Stimulated activated effector memory CD8-positive, alpha-beta T cell treated with anti-CD3 and anti-CD28 coated beads, Interleukin-12 subunit alpha, Interleukin-12 subunit beta, amount 100 ng/mL, for 72 hours (primary cell): ENCODE measurements around the gene ADARB1.
A peak's percentile ranks its signal among the peaks of the same experiment; 100 is the strongest.

Source experiments
- ATAC-seq: fragments of 150-1000 bp; cut with Tn5 transposase; 2 replicates; pipeline ENCODE4 v1.10.0; 2021
- DNase-seq, 2 donors: peaks; one replicate each; pipeline ENCODE4 v3.0.0; 2021 to 2022; ENCODE audit warnings: low spot score in 2 of 2
- H3K27ac Mint-ChIP-seq: one replicate; pipeline ENCODE4 v1.8.0; 2022; ENCODE audit warnings: mild to moderate bottlenecking, mixed read lengths
- H3K36me3 Mint-ChIP-seq: one replicate; pipeline ENCODE4 v1.8.0; 2022; ENCODE audit warnings: mild to moderate bottlenecking, mixed read lengths
- H3K4me1 Mint-ChIP-seq: one replicate; pipeline ENCODE4 v1.8.0; 2022; ENCODE audit warnings: mixed read lengths
- H3K4me3 Mint-ChIP-seq: one replicate; pipeline ENCODE4 v1.8.0; 2022; ENCODE audit warnings: mild to moderate bottlenecking, mixed read lengths
- H3K9me3 Mint-ChIP-seq: one replicate; pipeline ENCODE4 v1.8.0; 2022; ENCODE audit warnings: mixed read lengths

Gene ADARB1

GRCh38 chr21:45154511-45155508 is 80.4 kb downstream of the ADARB1 start:
- H3K27ac Mint-ChIP-seq = no peak overlapping the region
- H3K36me3 Mint-ChIP-seq = no peaks in the 10 kb centered on the region
- no peak overlapping the region for H3K4me3 Mint-ChIP-seq
- H3K4me1 Mint-ChIP-seq = peaks cover 30% of the 10 kb centered on the region
- DNase-seq (no peak), ATAC-seq (peak; percentile 48)
- no peaks in the 10 kb centered on the region for H3K9me3 Mint-ChIP-seq

DNA sequence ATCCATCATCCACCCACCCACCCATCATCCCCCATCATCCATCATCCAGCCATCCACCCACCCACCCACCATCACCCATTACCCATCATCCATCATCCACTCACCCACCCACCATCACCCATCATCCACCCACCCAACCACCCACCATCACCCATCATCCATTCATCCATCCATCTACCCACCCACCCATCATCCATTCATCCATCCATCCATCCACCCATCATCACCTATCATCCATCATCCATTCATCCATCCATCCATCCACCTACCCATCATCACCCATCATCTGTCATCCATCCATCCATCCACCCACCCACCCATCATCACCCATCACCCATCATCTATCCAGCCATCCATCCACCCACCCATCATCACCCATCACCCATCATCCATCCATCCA is 81.5 kb downstream of the ADARB1 start:
- Mint-ChIP-seq H3K27ac (no peak overlapping the region), H3K4me1 (peaks cover 30% of the 10 kb centered on the region), H3K36me3 (no peaks in the 10 kb centered on the region), H3K9me3 (no peaks in the 10 kb centered on the region), H3K4me3 (no peak overlapping the region)
- no peak for DNase-seq
- no peak for ATAC-seq

DNA sequence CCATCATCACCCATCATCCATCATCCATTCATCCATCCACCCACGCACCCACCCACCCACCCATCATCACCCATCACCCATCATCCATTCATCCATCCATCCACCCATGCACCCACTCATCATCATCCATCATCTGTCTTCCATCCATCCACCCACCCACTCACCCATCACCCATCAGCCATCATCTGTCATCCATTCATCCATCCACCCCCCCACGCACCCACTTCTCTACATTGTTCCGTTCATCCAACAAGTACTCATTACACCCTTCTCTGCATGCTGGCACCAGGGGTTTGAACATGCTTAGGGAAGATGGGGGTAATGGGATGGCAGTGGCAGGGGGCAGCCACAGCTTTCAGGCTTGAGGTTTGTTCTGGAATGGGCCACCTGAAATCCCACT is 82.1 kb downstream of the ADARB1 start:
- ATAC-seq (no peak), DNase-seq (no peak)
- H3K4me3 Mint-ChIP-seq = no peak overlapping the region
- no peak overlapping the region for H3K27ac Mint-ChIP-seq
- H3K9me3 Mint-ChIP-seq = no peaks in the 10 kb centered on the region
- peaks cover 29% of the 10 kb centered on the region for H3K4me1 Mint-ChIP-seq
- no peaks in the 10 kb centered on the region for H3K36me3 Mint-ChIP-seq

DNA sequence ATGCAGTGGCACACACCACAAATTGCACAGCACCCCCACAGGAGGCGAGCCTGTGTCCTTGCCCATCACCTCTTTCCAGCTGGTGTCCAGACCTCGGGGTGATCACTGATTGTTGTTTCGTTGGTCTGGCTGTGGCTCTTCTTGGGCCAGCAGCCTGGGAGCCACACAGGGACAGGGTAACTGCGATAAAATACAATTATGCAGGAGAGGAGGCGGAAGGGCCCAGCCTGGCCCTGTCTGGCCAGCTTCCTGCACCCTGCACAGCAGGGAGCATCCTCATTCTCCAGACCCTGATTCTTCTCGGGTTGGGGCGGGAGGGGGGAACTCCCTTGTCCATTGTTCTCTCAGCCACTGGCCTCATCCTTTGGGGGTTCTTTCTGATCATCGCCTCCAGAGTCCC is 83.6 kb downstream of the ADARB1 start:
- Mint-ChIP-seq H3K4me1 (peaks cover 20% of the 10 kb centered on the region), H3K27ac (no peak overlapping the region), H3K36me3 (no peaks in the 10 kb centered on the region)

DNA sequence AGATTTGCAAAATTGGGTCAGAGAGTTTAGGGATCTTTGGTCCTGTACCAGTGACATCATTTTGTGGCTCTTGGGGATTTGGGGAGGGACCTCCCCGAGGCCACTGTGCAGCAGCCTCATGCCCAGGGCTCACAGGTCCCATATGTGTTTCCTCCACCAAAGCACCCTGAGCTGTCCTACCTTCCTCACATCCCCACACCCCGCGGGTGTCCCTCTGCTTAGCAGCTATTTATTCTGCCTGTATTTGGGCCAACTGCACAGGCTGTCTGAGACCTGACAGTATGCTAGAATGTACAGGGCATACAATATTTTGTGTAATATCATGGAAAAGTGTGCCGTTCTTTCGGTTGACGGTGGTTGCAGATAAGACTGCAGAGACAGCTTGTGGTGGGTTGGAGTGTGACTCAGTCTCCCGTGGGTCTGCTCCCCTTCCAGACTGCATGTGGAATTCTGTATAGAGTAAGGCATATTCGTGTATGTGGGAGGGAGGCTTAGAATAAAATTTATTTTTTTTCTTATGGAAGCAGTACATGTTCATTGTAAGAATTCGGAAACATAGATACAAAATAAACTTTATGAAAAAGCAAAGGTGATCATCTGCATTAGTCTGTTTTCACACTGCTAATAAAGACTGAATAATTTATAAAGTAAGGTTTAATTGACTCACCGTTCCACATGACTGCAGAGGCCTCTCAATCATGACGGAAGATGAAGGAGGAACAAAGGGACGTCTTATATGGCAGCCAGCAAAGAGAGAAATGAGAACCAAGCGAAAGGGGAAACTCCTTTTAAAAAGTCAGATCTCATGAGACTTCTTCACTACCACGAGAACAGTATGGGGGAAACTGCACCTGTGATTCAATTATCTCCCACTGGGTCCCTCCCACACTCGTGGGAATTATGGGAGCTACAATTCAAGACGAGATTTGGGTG is 84.4 kb downstream of the ADARB1 start:
- no peak overlapping the region for H3K4me3 Mint-ChIP-seq
- no peak for DNase-seq
- H3K27ac Mint-ChIP-seq = no peak overlapping the region
- no peaks in the 10 kb centered on the region for H3K36me3 Mint-ChIP-seq
- peaks cover 13% of the 10 kb centered on the region for H3K4me1 Mint-ChIP-seq
- no peak for ATAC-seq
- H3K9me3 Mint-ChIP-seq = no peaks in the 10 kb centered on the region

More for the DNA sequence above, 83.6 kb downstream of the ADARB1 start:
- ATAC-seq (no peak), DNase-seq (no peak)
- Mint-ChIP-seq H3K4me3 (no peak overlapping the region), H3K9me3 (no peaks in the 10 kb centered on the region)

DNA sequence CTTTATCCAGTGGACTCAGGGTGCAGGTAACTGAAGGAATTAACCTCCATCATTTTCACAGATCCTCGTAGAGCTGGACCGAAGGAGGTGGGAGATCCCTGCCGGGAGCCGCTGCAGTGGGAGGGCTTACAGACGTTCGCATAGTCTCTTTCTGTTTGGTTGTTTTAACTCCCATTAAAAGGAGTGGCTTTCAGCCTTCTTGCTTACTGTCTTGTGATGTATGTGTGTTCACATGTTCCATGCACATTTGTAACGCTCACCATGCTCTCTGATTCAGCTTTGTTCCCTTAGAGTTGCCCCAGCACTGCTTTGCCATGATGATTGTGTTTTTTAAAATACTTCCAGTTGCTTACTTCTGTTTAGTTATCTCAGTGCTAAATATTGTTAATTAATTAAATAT is 85.8 kb downstream of the ADARB1 start:
- Mint-ChIP-seq H3K36me3 (no peaks in the 10 kb centered on the region), H3K9me3 (no peaks in the 10 kb centered on the region), H3K27ac (no peak overlapping the region), H3K4me3 (no peak overlapping the region), H3K4me1 (peaks cover 5% of the 10 kb centered on the region)
- ATAC-seq (no peak), DNase-seq (no peak)

GRCh38 chr21:45161038-45161945 is 86.9 kb downstream of the ADARB1 start:
- no peak overlapping the region for H3K4me3 Mint-ChIP-seq
- ATAC-seq = no peak
- peak in 1 of 2 donors; percentile 30 for DNase-seq
- H3K4me1 Mint-ChIP-seq = peaks cover 4% of the 10 kb centered on the region
- H3K27ac Mint-ChIP-seq = no peak overlapping the region
- H3K9me3 Mint-ChIP-seq = no peaks in the 10 kb centered on the region
- H3K36me3 Mint-ChIP-seq = no peaks in the 10 kb centered on the region

DNA sequence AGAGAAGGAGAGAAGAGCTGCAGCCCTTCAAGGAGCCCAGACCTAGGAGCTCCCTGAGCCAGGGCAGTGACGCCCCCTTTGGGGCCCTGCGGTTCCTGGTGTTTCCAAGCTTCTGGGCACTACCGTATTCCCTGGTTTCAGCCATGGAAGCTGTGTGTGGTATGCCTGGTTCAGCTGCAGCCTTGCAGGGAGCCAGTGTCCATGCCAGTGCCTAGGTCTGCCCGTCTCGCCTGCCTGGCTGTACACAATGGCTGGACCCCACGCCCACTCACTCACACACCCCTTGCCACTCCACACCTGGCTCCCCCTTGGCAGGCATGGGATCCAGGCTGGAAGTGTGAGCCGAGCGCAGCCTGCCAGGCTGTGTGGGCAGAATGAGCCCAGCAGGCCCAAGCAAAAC is 87.7 kb downstream of the ADARB1 start:
- Mint-ChIP-seq H3K4me1 (peaks cover 4% of the 10 kb centered on the region), H3K27ac (no peak overlapping the region), H3K4me3 (no peak overlapping the region), H3K36me3 (no peaks in the 10 kb centered on the region), H3K9me3 (no peaks in the 10 kb centered on the region)
- DNase-seq (peak in 1 of 2 donors; percentile 32), ATAC-seq (no peak)

GRCh38 chr21:45162809-45163208 is 88.4 kb downstream of the ADARB1 start:
- peak in 1 of 2 donors; percentile 40 for DNase-seq

DNA sequence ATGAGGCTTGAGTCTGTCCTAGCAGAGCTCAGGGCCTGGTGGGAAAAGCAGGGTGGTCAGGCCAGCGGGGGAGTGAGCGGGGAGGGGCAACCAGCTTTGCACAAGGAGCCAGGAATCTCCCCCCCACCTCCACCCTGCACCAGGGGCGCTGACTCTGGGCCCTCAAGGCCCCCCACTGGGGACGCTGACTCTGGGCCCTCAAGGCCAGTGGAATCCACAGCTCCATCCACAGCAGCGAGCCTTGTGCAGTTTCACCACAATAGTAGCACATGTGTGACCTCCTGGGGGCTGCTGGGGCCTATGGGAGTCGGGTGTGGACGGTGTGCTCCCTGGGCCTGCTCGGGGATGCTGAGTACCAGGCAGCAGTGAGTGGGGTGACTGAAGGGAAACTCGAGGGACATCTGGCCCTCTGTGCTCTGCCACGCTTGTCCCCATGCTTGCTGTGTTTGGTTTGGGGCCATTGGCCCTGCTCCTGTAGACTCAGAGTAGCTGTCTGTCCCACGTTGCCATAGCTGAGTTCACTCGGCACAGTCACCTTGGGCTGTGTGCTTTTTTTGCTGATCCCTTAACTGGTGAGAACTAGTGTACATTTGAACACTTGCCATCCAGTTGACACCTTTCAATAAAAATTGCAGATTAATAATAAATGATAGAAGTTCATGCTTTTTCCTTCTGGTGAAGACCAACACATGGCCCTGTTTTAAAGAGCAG is 89.2 kb downstream of the ADARB1 start:
- H3K9me3 Mint-ChIP-seq = no peaks in the 10 kb centered on the region
- H3K27ac Mint-ChIP-seq = peak overlapping the region; percentile 26
- DNase-seq (peak in 1 of 2 donors; percentile 20), ATAC-seq (no peak)
- H3K4me1 Mint-ChIP-seq = peaks cover 4% of the 10 kb centered on the region
- H3K36me3 Mint-ChIP-seq = no peaks in the 10 kb centered on the region
- no peak overlapping the region for H3K4me3 Mint-ChIP-seq

More at GRCh38 chr21:45162809-45163208, 88.4 kb downstream of the ADARB1 start:
- no peaks in the 10 kb centered on the region for H3K36me3 Mint-ChIP-seq
- peaks cover 4% of the 10 kb centered on the region for H3K4me1 Mint-ChIP-seq
- no peak overlapping the region for H3K4me3 Mint-ChIP-seq
- no peak for ATAC-seq
- peak overlapping the region; percentile 26 for H3K27ac Mint-ChIP-seq
- no peaks in the 10 kb centered on the region for H3K9me3 Mint-ChIP-seq

GRCh38 chr21:45164124-45164511 is 89.7 kb downstream of the ADARB1 start:
- no peak overlapping the region for H3K4me3 Mint-ChIP-seq
- peak overlapping the region; percentile 26 for H3K27ac Mint-ChIP-seq
- H3K4me1 Mint-ChIP-seq = peaks cover 10% of the 10 kb centered on the region
- no peaks in the 10 kb centered on the region for H3K36me3 Mint-ChIP-seq
- H3K9me3 Mint-ChIP-seq = no peaks in the 10 kb centered on the region
- no peak for ATAC-seq
- DNase-seq = peak in 1 of 2 donors; percentile 22

- ATAC-seq (no peak), DNase-seq (no peak)
- no peaks in the 10 kb centered on the region for H3K36me3 Mint-ChIP-seq
- no peaks in the 10 kb centered on the region for H3K9me3 Mint-ChIP-seq
- peaks cover 17% of the 10 kb centered on the region for H3K4me1 Mint-ChIP-seq
- peak overlapping the region; percentile 23 for H3K27ac Mint-ChIP-seq
- no peak overlapping the region for H3K4me3 Mint-ChIP-seq
Measured at GRCh38 chr21:45164838-45165237, 90.5 kb downstream of the ADARB1 start.

DNA sequence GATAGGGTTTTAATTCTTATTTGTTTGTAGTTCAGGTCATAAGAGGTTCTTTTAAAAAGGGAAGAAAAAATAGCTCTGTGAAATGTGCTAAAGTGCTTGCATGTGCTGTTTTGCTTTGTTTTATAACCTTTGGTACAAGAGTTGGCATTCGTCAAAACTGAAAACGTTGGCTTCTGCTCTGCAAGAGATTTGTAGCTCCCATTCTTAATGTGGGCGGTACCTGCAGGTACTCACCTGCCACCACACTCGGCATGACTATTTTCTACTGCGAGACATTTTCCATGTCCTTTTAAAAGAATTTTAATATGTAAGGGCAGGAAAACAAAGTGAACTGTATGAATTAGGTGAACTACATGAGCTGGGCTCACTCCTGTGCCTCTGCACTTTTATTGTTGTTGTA is 92.6 kb downstream of the ADARB1 start:
- no peak for DNase-seq
- no peak overlapping the region for H3K27ac Mint-ChIP-seq

GRCh38 chr21:45167796-45168222 is 93.4 kb downstream of the ADARB1 start:
- no peaks in the 10 kb centered on the region for H3K9me3 Mint-ChIP-seq
- H3K27ac Mint-ChIP-seq = no peak overlapping the region
- ATAC-seq = no peak
- peaks cover 20% of the 10 kb centered on the region for H3K4me1 Mint-ChIP-seq
- H3K36me3 Mint-ChIP-seq = peaks cover 8% of the 10 kb centered on the region
- DNase-seq = no peak
- H3K4me3 Mint-ChIP-seq = no peak overlapping the region

More for the DNA sequence above, 92.6 kb downstream of the ADARB1 start:
- H3K4me1 Mint-ChIP-seq = peaks cover 24% of the 10 kb centered on the region
- ATAC-seq = no peak
- no peak overlapping the region for H3K4me3 Mint-ChIP-seq
- H3K36me3 Mint-ChIP-seq = peaks cover 2% of the 10 kb centered on the region
- no peaks in the 10 kb centered on the region for H3K9me3 Mint-ChIP-seq
